Kasumi-1 (cell line): ENCODE results near the gene TMEM98.
"Not testable (repeated sequence)": the region's sequence is repeated elsewhere in the genome, so short reads cannot be mapped to it uniquely, and the experiment has no call there.

Source experiments
- DNase-seq, 2 experiments: peaks; one replicate each; lab custom pipeline; 2025; lab: John Stamatoyannopoulos, UW

TMEM98 gene

DNA sequence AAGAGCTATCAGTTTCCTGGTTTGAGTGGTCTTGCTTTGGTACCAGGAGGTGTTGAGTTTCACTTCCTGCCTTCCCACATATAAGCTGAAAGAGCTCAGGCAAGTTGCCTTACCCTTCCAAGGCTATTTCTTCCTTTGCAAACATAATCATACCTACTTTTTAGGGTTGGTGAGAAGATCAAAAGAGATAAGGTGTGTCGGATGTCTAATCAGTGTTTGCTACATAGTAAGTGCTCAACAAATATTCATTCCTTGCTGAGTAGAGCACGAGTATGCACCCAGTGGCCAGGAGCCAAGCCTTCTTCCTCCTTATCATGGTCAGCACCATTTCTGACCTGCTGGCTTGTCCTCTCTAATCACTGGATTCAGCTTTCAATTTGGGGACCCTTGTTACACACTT is 12.7 kb upstream of the TMEM98 start:
- DNase-seq, result no peak

DNA sequence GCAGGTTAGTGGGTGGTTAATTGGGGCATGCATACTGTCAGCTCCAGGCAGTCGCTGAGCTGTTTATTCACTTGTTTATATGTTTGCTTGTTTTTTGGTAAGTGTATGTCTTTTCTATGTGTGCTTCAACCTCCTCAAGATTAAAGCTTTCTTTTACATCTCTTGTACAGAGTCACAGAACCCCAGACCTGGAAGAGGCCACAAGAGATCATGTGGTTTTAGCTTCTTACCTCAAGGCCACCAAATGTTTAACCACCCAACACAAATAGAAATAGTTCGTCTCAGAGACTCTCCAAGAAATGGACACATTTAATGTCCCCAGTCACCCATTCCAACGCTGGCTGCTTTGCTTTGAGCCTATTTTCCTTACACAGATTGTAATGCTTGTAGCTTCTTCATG is 11.8 kb upstream of the TMEM98 start:
- DNase-seq, result no peak

DNA sequence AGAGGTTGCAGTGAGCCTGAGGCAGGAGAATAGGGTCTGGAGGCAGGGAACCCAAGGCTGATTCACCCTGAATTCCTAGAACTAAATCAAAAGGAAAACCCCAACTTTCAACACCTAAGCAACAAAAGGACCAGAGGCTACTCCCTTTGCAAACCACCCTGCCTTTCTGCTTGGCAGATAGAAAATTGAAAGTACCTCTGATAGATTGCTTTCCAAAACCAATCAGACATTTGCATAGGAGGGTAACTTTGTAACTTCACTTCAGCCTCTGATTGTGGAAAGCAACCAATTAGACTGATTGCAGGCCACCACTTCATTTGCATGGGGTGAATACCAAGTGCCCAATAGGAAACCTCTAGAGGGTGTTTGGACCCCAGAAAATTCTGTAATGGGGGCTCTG is 10.9 kb upstream of the TMEM98 start:
- DNase-seq, result no peak

GRCh38 chr17:32917842-32918241 is 10.1 kb upstream of the TMEM98 start:
- DNase-seq, result no peak

DNA sequence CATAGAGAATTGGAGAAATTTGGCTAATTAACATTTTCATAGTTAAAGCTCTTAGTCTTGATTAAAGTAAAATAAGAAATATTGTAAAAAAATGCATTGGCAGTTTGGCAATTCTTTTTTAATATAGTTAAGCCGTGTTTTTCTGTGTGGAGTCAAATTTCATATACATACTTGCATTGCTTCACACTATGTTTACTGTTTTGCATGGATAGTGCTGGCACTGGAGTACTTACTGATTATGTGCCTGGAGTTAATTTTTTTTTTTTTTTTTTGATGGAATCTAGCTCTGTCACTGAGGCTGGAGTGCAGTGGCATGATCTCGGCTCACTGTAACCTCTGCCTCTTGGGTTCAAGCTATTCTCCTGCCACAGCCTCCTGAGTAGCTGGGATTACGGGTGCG is 8.1 kb upstream of the TMEM98 start:
- DNase-seq, result not testable (repeated sequence)

GRCh38 chr17:32920293-32920692 is 7.7 kb upstream of the TMEM98 start:
- DNase-seq, result no peak

GRCh38 chr17:32921017-32921416 is 6.9 kb upstream of the TMEM98 start:
- DNase-seq, result no peak

GRCh38 chr17:32923905-32924304 is 4.0 kb upstream of the TMEM98 start:
- not testable (repeated sequence) for DNase-seq

- DNase-seq, result no peak
These were observed 1.8 kb upstream of the TMEM98 start for GRCh38 chr17:32926183-32926582.

DNA sequence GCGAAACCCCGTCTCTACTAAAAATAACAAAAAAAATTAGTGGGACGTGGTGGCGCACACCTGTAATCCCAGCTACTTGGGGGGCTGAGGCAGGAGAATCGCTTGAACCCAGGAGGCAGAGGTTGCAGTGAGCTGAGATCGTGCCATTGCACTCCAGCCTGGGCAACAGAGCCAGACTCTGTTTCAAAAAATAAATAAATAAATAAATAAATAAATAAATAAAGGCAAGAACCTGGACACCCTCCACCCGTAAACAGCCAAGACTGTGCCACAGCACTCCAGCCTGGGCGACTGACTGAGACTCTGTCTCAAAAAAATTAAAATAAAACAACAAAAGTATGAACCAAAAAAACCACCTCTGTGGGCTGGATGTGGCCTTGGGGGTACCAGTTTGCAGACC is 1.2 kb upstream of the TMEM98 start:
- not testable (repeated sequence) for DNase-seq

GRCh38 chr17:32927201-32927723 is 691 bp upstream of the TMEM98 start:
- no peak for DNase-seq

DNA sequence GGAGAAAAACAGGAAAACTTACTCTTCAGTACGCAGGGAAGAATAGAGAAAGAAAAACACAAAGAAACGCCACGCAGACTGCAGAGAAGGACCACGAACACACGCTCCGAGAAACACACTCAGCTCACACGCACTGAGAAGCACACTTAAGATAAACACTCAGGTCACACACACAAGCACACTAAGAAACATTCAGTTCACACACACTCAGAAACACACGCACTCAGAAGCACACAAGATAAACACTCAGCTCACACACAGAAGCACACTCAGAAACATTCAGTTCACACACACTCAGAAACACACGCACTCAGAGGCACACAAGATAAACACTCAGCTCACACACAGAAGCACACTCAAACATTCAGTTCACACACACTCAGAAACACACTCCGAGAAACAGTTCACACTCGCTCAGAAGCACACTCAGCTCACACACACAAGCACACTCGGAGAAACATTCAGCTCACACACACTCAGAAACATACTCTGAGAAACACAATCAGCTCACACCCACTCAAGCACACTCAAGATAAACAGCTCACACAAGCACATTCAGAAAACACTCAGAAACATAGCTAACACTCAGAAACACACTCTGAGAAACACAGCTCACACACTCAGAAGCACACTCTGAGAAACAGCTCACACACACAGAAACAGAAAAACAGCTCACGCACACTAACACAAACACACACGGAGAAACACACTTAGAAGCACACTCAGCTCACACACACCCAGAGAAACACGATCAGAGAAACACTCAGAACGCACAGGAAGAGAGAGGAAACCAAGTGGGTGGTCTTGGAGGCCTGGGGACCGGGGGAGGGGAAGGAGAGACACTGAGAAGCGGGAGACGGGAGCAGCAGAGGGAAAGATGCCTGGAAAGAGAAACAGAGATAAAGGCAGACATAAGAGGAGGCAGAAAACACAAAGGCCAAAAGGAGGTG is 908 bp downstream of the TMEM98 start:
- DNase-seq, result no peak

DNA sequence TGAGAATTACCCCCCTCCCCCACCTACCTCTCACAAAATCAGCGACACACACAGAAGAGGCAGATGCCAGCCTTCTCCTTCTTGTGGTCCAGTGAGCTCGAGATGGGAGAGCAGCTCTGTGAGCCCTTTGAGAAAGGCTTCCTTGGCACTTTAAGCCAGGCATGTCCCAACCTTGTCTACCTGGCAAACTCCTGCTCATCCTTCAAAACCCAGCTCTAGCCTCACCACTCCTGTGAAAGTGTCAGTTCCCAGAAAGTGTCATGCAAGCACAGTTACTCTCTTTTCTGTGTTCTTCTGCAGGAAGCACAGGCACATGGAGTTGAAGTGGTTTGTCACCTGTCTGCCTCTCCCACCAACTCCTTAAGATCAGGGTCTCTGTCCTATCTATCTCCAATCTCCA is 1.6 kb downstream of the TMEM98 start:
- DNase-seq, result no peak

- no peak for DNase-seq
These were observed 2.6 kb downstream of the TMEM98 start for GRCh38 chr17:32930512-32930911.

- no peak for DNase-seq
These were observed 3.7 kb downstream of the TMEM98 start for GRCh38 chr17:32931686-32932085.

GRCh38 chr17:32933881-32934280 is 5.9 kb downstream of the TMEM98 start:
- no peak for DNase-seq

- no peak for DNase-seq
These were observed 7.8 kb downstream of the TMEM98 start for GRCh38 chr17:32935726-32936125.

GRCh38 chr17:32936186-32936893 is 8.4 kb downstream of the TMEM98 start:
- no peak for DNase-seq

DNA sequence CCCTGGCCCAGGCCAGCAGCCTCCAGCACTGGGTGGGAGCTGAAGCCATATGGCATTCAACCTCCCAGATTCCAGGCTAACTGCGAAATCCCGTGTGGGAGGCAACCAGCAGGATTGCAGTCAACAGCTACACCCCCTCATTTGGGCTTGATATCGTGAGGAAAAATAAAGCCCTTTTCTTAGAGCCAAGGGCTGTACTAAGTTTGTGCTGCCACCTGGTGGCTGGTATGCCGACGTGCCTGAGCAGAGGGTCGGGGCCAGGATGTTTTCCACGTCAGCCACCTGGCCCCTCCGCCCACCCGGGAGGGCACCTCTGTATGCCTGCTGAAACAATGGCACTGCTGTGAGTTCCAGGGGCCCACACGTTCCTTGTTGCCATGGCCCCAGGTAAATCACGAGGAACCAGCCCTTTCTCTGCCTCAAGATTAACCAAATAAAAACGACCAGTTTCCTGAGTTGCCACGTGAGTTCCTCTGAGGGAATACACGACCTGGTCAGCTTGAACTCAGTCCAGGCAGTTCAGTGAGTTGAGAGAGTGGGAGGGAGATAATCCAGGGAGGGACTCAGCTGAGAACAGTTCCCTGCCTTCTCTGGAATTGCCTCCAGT is 9.0 kb downstream of the TMEM98 start:
- DNase-seq, result peak; percentile 12 to 44

- DNase-seq, result no peak
These were observed 12.9 kb downstream of the TMEM98 start for GRCh38 chr17:32940706-32941390.

GRCh38 chr17:32941419-32942032 is 13.6 kb downstream of the TMEM98 start:
- peak; percentile 2 to 9 for DNase-seq
